ENCODE data around the gene NUP54.
A peak's percentile ranks its signal among the peaks of the same experiment; 100 is the strongest.

Gene NUP54, protein sequence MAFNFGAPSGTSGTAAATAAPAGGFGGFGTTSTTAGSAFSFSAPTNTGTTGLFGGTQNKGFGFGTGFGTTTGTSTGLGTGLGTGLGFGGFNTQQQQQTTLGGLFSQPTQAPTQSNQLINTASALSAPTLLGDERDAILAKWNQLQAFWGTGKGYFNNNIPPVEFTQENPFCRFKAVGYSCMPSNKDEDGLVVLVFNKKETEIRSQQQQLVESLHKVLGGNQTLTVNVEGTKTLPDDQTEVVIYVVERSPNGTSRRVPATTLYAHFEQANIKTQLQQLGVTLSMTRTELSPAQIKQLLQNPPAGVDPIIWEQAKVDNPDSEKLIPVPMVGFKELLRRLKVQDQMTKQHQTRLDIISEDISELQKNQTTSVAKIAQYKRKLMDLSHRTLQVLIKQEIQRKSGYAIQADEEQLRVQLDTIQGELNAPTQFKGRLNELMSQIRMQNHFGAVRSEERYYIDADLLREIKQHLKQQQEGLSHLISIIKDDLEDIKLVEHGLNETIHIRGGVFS

GRCh38 chr4:76148142-76148865, at the start of gene NUP54:
Gene NUP54, minus strand, starts transcription at chr4:76148397. Its CDS starts 23 bp downstream, at chr4:76148374.
- H3K4me1 ChIP-seq (ENCODE audit: control insufficient read depth in 2 of 2, insufficient read depth in 2 of 2, low read length in 2 of 2), result peaks cover 11 to 21% of the 10 kb centered on the region in 2 donors

DNA sequence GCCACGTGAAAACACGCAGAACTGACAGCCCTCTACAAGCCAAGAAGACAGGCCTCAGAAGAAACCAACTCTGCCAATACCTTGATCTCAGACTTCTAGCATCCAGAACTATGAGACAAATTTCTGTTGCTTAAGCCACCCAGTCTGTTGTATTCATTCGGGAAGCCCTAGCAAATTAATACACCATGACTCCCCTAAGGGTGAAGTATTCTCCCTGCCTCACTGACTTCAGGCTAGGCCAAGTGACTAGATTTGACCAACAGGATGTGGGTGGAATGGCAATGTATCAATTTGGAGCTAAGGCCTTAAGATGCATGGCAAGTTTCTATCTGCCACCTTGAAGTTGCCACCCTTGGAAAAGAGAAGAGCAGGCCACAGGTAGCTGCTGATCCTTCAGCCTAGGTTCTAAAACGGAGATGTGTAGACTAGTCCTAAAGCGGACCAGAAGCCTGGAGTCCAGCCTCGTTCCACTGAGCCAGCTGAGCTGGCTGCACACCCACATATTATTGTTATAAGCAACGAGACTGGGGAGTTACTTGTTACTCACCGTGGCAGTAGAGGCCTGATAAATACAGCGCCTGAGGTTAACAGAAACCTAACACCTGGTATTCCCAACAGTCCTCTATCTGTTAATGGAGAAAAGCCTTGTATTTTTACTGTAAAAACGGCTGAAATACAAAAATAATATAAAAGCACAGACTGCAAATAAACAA, 49.0 kb upstream of the NUP54 start:
- Histone ChIP-seq H3K9ac (ENCODE audit: low read depth in 1 of 2, low read length in 2 of 2) (peak overlapping the region; percentile 3 to 9), H3K27ac (ENCODE audit: low read depth in 2 of 2, low read length in 2 of 2) (peak overlapping the region; percentile 82 to 84), H3K36me3 (ENCODE audit: control insufficient read depth in 2 of 2, insufficient read depth in 2 of 2, low read length in 2 of 2) (peaks cover 27 to 28% of the 10 kb centered on the region in 2 donors), H3K4me1 (ENCODE audit: control insufficient read depth in 2 of 2, insufficient read depth in 2 of 2, low read length in 2 of 2) (peaks cover 52 to 60% of the 10 kb centered on the region in 2 donors), H3K27me3 (ENCODE audit: control insufficient read depth in 2 of 2, insufficient read depth in 2 of 2, low read length in 2 of 2) (no peaks in the 10 kb centered on the region), H3K9me3 (ENCODE audit: control insufficient read depth in 2 of 2, low read length in 2 of 2) (no peaks in the 10 kb centered on the region), H3K4me3 (ENCODE audit: low read length in 2 of 2) (no peak overlapping the region)

More at GRCh38 chr4:76148142-76148865, at the start of gene NUP54:
- no peaks in the 10 kb centered on the region for H3K27me3 ChIP-seq (ENCODE audit: control insufficient read depth in 2 of 2, insufficient read depth in 2 of 2, low read length in 2 of 2)
- H3K9me3 ChIP-seq (ENCODE audit: control insufficient read depth in 2 of 2, low read length in 2 of 2), result no peaks in the 10 kb centered on the region
- peak within 1 kb of the TSS; percentile 85 to 92 for H3K27ac ChIP-seq (ENCODE audit: low read depth in 2 of 2, low read length in 2 of 2)
- peak within 1 kb of the TSS; percentile 83 to 100 for H3K4me3 ChIP-seq (ENCODE audit: low read length in 2 of 2)
- peaks cover 0 to 8% of the 10 kb centered on the region in 2 donors for H3K36me3 ChIP-seq (ENCODE audit: control insufficient read depth in 2 of 2, insufficient read depth in 2 of 2, low read length in 2 of 2)
- H3K9ac ChIP-seq (ENCODE audit: low read depth in 1 of 2, low read length in 2 of 2), result peak within 1 kb of the TSS; percentile 91 to 97

DNA sequence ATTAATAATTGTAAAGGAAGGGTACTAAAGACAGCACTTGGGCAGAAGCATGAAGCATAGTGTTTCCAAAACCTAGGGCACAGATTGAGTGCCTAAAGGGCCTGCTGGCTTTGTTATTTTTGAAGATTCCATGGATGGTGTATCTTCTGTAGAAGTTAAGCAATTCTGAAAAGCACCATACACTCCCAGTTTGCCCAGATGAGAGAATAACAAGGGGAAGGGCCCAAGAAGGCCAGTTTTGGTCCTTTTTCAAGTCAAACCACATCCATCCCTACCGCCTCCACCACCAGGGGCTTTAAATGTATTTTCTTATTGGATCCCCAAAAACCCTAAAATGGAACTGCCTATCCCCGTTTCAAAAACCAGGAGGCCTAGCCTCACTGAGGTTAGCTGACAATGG, 48.2 kb upstream of the NUP54 start:
- peaks cover 52 to 59% of the 10 kb centered on the region in 2 donors for H3K4me1 ChIP-seq (ENCODE audit: control insufficient read depth in 2 of 2, insufficient read depth in 2 of 2, low read length in 2 of 2)
- peaks cover 30 to 32% of the 10 kb centered on the region in 2 donors for H3K36me3 ChIP-seq (ENCODE audit: control insufficient read depth in 2 of 2, insufficient read depth in 2 of 2, low read length in 2 of 2)
- no peak overlapping the region for H3K4me3 ChIP-seq (ENCODE audit: low read length in 2 of 2)
- no peaks in the 10 kb centered on the region for H3K27me3 ChIP-seq (ENCODE audit: control insufficient read depth in 2 of 2, insufficient read depth in 2 of 2, low read length in 2 of 2)
- H3K9me3 ChIP-seq (ENCODE audit: control insufficient read depth in 2 of 2, low read length in 2 of 2), result no peaks in the 10 kb centered on the region
- H3K9ac ChIP-seq (ENCODE audit: low read depth in 1 of 2, low read length in 2 of 2), result no peak overlapping the region
- peak overlapping the region; percentile 82 to 84 for H3K27ac ChIP-seq (ENCODE audit: low read depth in 2 of 2, low read length in 2 of 2)

- Histone ChIP-seq H3K27me3 (ENCODE audit: control insufficient read depth in 2 of 2, insufficient read depth in 2 of 2, low read length in 2 of 2) (no peaks in the 10 kb centered on the region), H3K4me1 (ENCODE audit: control insufficient read depth in 2 of 2, insufficient read depth in 2 of 2, low read length in 2 of 2) (peaks cover 41 to 48% of the 10 kb centered on the region in 2 donors), H3K36me3 (ENCODE audit: control insufficient read depth in 2 of 2, insufficient read depth in 2 of 2, low read length in 2 of 2) (peaks cover 32 to 33% of the 10 kb centered on the region in 2 donors), H3K27ac (ENCODE audit: low read depth in 2 of 2, low read length in 2 of 2) (no peak overlapping the region), H3K9me3 (ENCODE audit: control insufficient read depth in 2 of 2, low read length in 2 of 2) (no peaks in the 10 kb centered on the region), H3K9ac (ENCODE audit: low read depth in 1 of 2, low read length in 2 of 2) (peak overlapping the region in 1 of 2 donors; percentile 14), H3K4me3 (ENCODE audit: low read length in 2 of 2) (no peak overlapping the region)
These were observed 47.1 kb upstream of the NUP54 start for GRCh38 chr4:76195326-76195725.

DNA sequence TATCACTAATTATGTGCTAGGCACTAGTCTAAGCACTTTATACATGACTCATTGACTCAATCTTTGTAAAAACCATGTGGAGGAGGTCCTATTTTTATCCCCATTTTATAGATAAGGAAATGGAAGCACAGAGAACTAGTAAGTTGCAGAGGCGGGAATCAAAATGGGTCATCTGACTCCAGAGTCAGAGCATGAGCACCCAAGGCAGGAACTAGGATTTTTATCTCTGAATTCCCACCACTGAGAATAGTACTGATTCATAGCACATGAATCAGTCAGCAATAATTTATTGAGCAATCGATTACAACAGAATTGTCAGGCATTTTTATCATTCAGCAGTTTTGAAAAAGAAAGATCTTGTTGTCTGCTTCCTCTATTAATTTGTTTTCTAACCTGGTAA, 46.1 kb upstream of the NUP54 start:
- H3K36me3 ChIP-seq (ENCODE audit: control insufficient read depth in 2 of 2, insufficient read depth in 2 of 2, low read length in 2 of 2), result peaks cover 32 to 33% of the 10 kb centered on the region in 2 donors
- no peaks in the 10 kb centered on the region for H3K9me3 ChIP-seq (ENCODE audit: control insufficient read depth in 2 of 2, low read length in 2 of 2)
- H3K4me1 ChIP-seq (ENCODE audit: control insufficient read depth in 2 of 2, insufficient read depth in 2 of 2, low read length in 2 of 2), result peaks cover 32 to 38% of the 10 kb centered on the region in 2 donors
- no peak overlapping the region for H3K9ac ChIP-seq (ENCODE audit: low read depth in 1 of 2, low read length in 2 of 2)
- H3K4me3 ChIP-seq (ENCODE audit: low read length in 2 of 2), result no peak overlapping the region
- no peaks in the 10 kb centered on the region for H3K27me3 ChIP-seq (ENCODE audit: control insufficient read depth in 2 of 2, insufficient read depth in 2 of 2, low read length in 2 of 2)
- H3K27ac ChIP-seq (ENCODE audit: low read depth in 2 of 2, low read length in 2 of 2), result peak overlapping the region in 1 of 2 donors; percentile 1

- Histone ChIP-seq H3K9ac (ENCODE audit: low read depth in 1 of 2, low read length in 2 of 2) (no peak overlapping the region), H3K9me3 (ENCODE audit: control insufficient read depth in 2 of 2, low read length in 2 of 2) (no peaks in the 10 kb centered on the region), H3K4me3 (ENCODE audit: low read length in 2 of 2) (no peak overlapping the region), H3K27me3 (ENCODE audit: control insufficient read depth in 2 of 2, insufficient read depth in 2 of 2, low read length in 2 of 2) (no peaks in the 10 kb centered on the region), H3K36me3 (ENCODE audit: control insufficient read depth in 2 of 2, insufficient read depth in 2 of 2, low read length in 2 of 2) (peaks cover 32 to 33% of the 10 kb centered on the region in 2 donors), H3K4me1 (ENCODE audit: control insufficient read depth in 2 of 2, insufficient read depth in 2 of 2, low read length in 2 of 2) (peaks cover 12 to 18% of the 10 kb centered on the region in 2 donors), H3K27ac (ENCODE audit: low read depth in 2 of 2, low read length in 2 of 2) (no peak overlapping the region)
These were observed 44.0 kb upstream of the NUP54 start for GRCh38 chr4:76192236-76192635.

GRCh38 chr4:76188557-76188956, 40.4 kb upstream of the NUP54 start:
- Histone ChIP-seq H3K4me3 (ENCODE audit: low read length in 2 of 2) (no peak overlapping the region), H3K9me3 (ENCODE audit: control insufficient read depth in 2 of 2, low read length in 2 of 2) (no peaks in the 10 kb centered on the region), H3K4me1 (ENCODE audit: control insufficient read depth in 2 of 2, insufficient read depth in 2 of 2, low read length in 2 of 2) (no peaks in the 10 kb centered on the region), H3K9ac (ENCODE audit: low read depth in 1 of 2, low read length in 2 of 2) (no peak overlapping the region), H3K36me3 (ENCODE audit: control insufficient read depth in 2 of 2, insufficient read depth in 2 of 2, low read length in 2 of 2) (peaks cover 23 to 34% of the 10 kb centered on the region in 2 donors), H3K27me3 (ENCODE audit: control insufficient read depth in 2 of 2, insufficient read depth in 2 of 2, low read length in 2 of 2) (no peaks in the 10 kb centered on the region), H3K27ac (ENCODE audit: low read depth in 2 of 2, low read length in 2 of 2) (peak overlapping the region in 1 of 2 donors; percentile 61)

DNA sequence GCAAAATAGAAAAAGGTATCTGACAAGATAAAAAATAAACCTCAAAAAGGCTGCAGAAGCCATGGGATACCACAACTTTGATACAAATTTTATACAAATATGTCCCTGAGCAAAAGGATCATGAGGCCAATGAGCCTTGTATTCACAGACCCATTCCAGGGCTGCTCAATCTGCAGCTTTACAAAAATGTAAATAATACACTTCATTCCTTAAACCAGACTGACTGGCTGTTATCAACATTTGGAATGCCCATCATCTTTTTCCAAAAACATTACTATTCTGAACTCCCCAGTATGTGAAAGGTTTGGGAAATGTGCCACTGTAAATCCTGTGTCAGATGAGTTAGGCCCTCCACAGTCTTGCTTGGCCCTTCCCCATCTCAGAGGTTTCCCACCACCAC, 40.0 kb upstream of the NUP54 start:
- H3K4me1 ChIP-seq (ENCODE audit: control insufficient read depth in 2 of 2, insufficient read depth in 2 of 2, low read length in 2 of 2), result no peaks in the 10 kb centered on the region
- peaks cover 20 to 30% of the 10 kb centered on the region in 2 donors for H3K36me3 ChIP-seq (ENCODE audit: control insufficient read depth in 2 of 2, insufficient read depth in 2 of 2, low read length in 2 of 2)
- H3K9me3 ChIP-seq (ENCODE audit: control insufficient read depth in 2 of 2, low read length in 2 of 2), result no peaks in the 10 kb centered on the region
- H3K27ac ChIP-seq (ENCODE audit: low read depth in 2 of 2, low read length in 2 of 2), result peak overlapping the region in 1 of 2 donors; percentile 61
- no peak overlapping the region for H3K9ac ChIP-seq (ENCODE audit: low read depth in 1 of 2, low read length in 2 of 2)
- H3K4me3 ChIP-seq (ENCODE audit: low read length in 2 of 2), result no peak overlapping the region
- no peaks in the 10 kb centered on the region for H3K27me3 ChIP-seq (ENCODE audit: control insufficient read depth in 2 of 2, insufficient read depth in 2 of 2, low read length in 2 of 2)

- peaks cover 15 to 20% of the 10 kb centered on the region in 2 donors for H3K36me3 ChIP-seq (ENCODE audit: control insufficient read depth in 2 of 2, insufficient read depth in 2 of 2, low read length in 2 of 2)
- no peak overlapping the region for H3K27ac ChIP-seq (ENCODE audit: low read depth in 2 of 2, low read length in 2 of 2)
- H3K9me3 ChIP-seq (ENCODE audit: control insufficient read depth in 2 of 2, low read length in 2 of 2), result no peaks in the 10 kb centered on the region
- no peaks in the 10 kb centered on the region for H3K27me3 ChIP-seq (ENCODE audit: control insufficient read depth in 2 of 2, insufficient read depth in 2 of 2, low read length in 2 of 2)
- no peak overlapping the region for H3K4me3 ChIP-seq (ENCODE audit: low read length in 2 of 2)
- no peaks in the 10 kb centered on the region for H3K4me1 ChIP-seq (ENCODE audit: control insufficient read depth in 2 of 2, insufficient read depth in 2 of 2, low read length in 2 of 2)
- H3K9ac ChIP-seq (ENCODE audit: low read depth in 1 of 2, low read length in 2 of 2), result no peak overlapping the region
These were observed 39.0 kb upstream of the NUP54 start for GRCh38 chr4:76187152-76187551.
